Endothelial cell (in vitro differentiated cells): ENCODE results near the gene KIF5C. TPM values are rescaled to one million over a fixed set of nuclear protein-coding genes. Genes with fewer than 3 reads are reported as not detected.
"Not testable (repeated sequence)": the region's sequence is repeated elsewhere in the genome, so short reads cannot be mapped to it uniquely, and the experiment has no call there.

Experiments used
- DNase-seq: peaks from one replicate; pipeline ENCODE4 v3.0.0; 2021; ENCODE audit warnings: low spot score
- H3K27ac Mint-ChIP-seq: one replicate; pipeline ENCODE4 v1.8.0; 2021; ENCODE audit warnings: mixed read lengths, inconsistent platforms; ENCODE audit not compliant: unreplicated experiment
- H3K27me3 Mint-ChIP-seq: one replicate; pipeline ENCODE4 v1.8.0; 2021; ENCODE audit warnings: mild to moderate bottlenecking, moderate library complexity, mixed read lengths, inconsistent platforms; ENCODE audit not compliant: unreplicated experiment
- H3K36me3 Mint-ChIP-seq: one replicate; pipeline ENCODE4 v1.8.0; 2021; ENCODE audit warnings: mild to moderate bottlenecking, low read depth, mixed read lengths, inconsistent platforms; ENCODE audit not compliant: unreplicated experiment
- H3K4me1 Mint-ChIP-seq: one replicate; pipeline ENCODE4 v1.8.0; 2021; ENCODE audit warnings: mild to moderate bottlenecking, mixed read lengths, inconsistent platforms; ENCODE audit not compliant: unreplicated experiment
- H3K4me3 Mint-ChIP-seq: one replicate; pipeline ENCODE4 v1.8.0; 2021; ENCODE audit warnings: mild to moderate bottlenecking, mixed read lengths, inconsistent platforms; ENCODE audit not compliant: unreplicated experiment
- H3K9me3 Mint-ChIP-seq: one replicate; pipeline ENCODE4 v1.8.0; 2021; ENCODE audit warnings: mixed read lengths, inconsistent platforms; ENCODE audit not compliant: unreplicated experiment
- CTCF ChIP-seq: fragments of 200-600 bp; sonication (generic); IDR thresholded peaks from one replicate; pipeline ENCODE4 v1.5.0; 2021; ENCODE audit warnings: antibody characterized with exemption; ENCODE audit not compliant: unreplicated experiment
- total RNA-seq: library from RNA; stranded (reverse); fragmentation: NEBNext Ultra II Directional; extraction: Animal tissue kit (Norgen Biotek cat#: 25700); gene quantifications from one replicate; pipeline ENCODE4 v1.2.1, GENCODE V29; 2021; ENCODE audit not compliant: unreplicated experiment

The KIF5C gene
- total RNA-seq, 1 donor from 2014 or later, result 50.6 TPM

- Mint-ChIP-seq H3K27me3 (no peaks in the 10 kb centered on the region), H3K4me3 (no peak overlapping the region), H3K9me3 (no peaks in the 10 kb centered on the region), H3K27ac (no peak overlapping the region), H3K4me1 (no peaks in the 10 kb centered on the region), H3K36me3 (no peaks in the 10 kb centered on the region)
- TF ChIP-seq CTCF, result no peak
- no peak for DNase-seq
Measured at GRCh38 chr2:148842050-148842449, 33.0 kb upstream of the KIF5C start.

- Mint-ChIP-seq H3K4me3 (no peak overlapping the region), H3K36me3 (peaks cover 4% of the 10 kb centered on the region), H3K4me1 (no peaks in the 10 kb centered on the region), H3K27ac (no peak overlapping the region), H3K9me3 (no peaks in the 10 kb centered on the region), H3K27me3 (no peaks in the 10 kb centered on the region)
- no peak for DNase-seq
- no peak for TF ChIP-seq CTCF
Measured at GRCh38 chr2:148848146-148848545, 26.9 kb upstream of the KIF5C start.

- DNase-seq, result no peak
- no peak overlapping the region for H3K4me3 Mint-ChIP-seq
Measured at GRCh38 chr2:148853458-148853857, 21.6 kb upstream of the KIF5C start.

GRCh38 chr2:148860037-148860436 is 15.0 kb upstream of the KIF5C start:
- Mint-ChIP-seq H3K9me3 (no peaks in the 10 kb centered on the region), H3K4me1 (no peaks in the 10 kb centered on the region), H3K27me3 (no peaks in the 10 kb centered on the region), H3K27ac (no peak overlapping the region), H3K36me3 (no peaks in the 10 kb centered on the region), H3K4me3 (no peak overlapping the region)
- DNase-seq, result no peak
- TF ChIP-seq CTCF, result no peak

More at GRCh38 chr2:148853458-148853857, 21.6 kb upstream of the KIF5C start:
- Mint-ChIP-seq H3K27ac (no peak overlapping the region), H3K9me3 (no peaks in the 10 kb centered on the region), H3K27me3 (no peaks in the 10 kb centered on the region), H3K4me1 (no peaks in the 10 kb centered on the region), H3K36me3 (peaks cover 4% of the 10 kb centered on the region)
- TF ChIP-seq CTCF, result no peak

GRCh38 chr2:148861367-148861766 is 13.7 kb upstream of the KIF5C start:
- Mint-ChIP-seq H3K27ac (no peak overlapping the region), H3K27me3 (no peaks in the 10 kb centered on the region), H3K9me3 (no peaks in the 10 kb centered on the region), H3K4me1 (no peaks in the 10 kb centered on the region), H3K4me3 (no peak overlapping the region), H3K36me3 (no peaks in the 10 kb centered on the region)
- TF ChIP-seq CTCF, result no peak
- no peak for DNase-seq

GRCh38 chr2:148862478-148862877 is 12.5 kb upstream of the KIF5C start:
- not testable (repeated sequence) for H3K4me1 Mint-ChIP-seq, H3K27ac Mint-ChIP-seq, H3K36me3 Mint-ChIP-seq, H3K4me3 Mint-ChIP-seq, H3K9me3 Mint-ChIP-seq, DNase-seq, H3K27me3 Mint-ChIP-seq
